Memory B cell (primary cell): Measurements from ENCODE around the gene RWDD4.

Source experiments
- ATAC-seq: fragments of 150-1000 bp; cut with Tn5 transposase; 2 replicates; pipeline ENCODE4 v1.10.0; 2021; ENCODE audit warnings: low read depth, mild to moderate bottlenecking, moderate library complexity
- DNase-seq, 2 donors: peaks; one replicate each; pipeline ENCODE4 v3.0.0; 2022; ENCODE audit warnings: low spot score in 2 of 2
- H3K27ac Mint-ChIP-seq: one replicate; pipeline ENCODE4 v1.8.0; 2022; ENCODE audit warnings: mild to moderate bottlenecking, moderate library complexity, mixed read lengths
- H3K27me3 Mint-ChIP-seq: one replicate; pipeline ENCODE4 v1.8.0; 2022; ENCODE audit warnings: mixed read lengths
- H3K36me3 Mint-ChIP-seq: one replicate; pipeline ENCODE4 v1.8.0; 2022; ENCODE audit warnings: mild to moderate bottlenecking, mixed read lengths
- H3K4me1 Mint-ChIP-seq: one replicate; pipeline ENCODE4 v1.8.0; 2022; ENCODE audit warnings: mixed read lengths
- H3K4me3 Mint-ChIP-seq: one replicate; pipeline ENCODE4 v1.8.0; 2022; ENCODE audit warnings: mild to moderate bottlenecking, moderate library complexity, mixed read lengths
- H3K9me3 Mint-ChIP-seq: one replicate; pipeline ENCODE4 v1.8.0; 2022; ENCODE audit warnings: mixed read lengths

The RWDD4 gene

DNA sequence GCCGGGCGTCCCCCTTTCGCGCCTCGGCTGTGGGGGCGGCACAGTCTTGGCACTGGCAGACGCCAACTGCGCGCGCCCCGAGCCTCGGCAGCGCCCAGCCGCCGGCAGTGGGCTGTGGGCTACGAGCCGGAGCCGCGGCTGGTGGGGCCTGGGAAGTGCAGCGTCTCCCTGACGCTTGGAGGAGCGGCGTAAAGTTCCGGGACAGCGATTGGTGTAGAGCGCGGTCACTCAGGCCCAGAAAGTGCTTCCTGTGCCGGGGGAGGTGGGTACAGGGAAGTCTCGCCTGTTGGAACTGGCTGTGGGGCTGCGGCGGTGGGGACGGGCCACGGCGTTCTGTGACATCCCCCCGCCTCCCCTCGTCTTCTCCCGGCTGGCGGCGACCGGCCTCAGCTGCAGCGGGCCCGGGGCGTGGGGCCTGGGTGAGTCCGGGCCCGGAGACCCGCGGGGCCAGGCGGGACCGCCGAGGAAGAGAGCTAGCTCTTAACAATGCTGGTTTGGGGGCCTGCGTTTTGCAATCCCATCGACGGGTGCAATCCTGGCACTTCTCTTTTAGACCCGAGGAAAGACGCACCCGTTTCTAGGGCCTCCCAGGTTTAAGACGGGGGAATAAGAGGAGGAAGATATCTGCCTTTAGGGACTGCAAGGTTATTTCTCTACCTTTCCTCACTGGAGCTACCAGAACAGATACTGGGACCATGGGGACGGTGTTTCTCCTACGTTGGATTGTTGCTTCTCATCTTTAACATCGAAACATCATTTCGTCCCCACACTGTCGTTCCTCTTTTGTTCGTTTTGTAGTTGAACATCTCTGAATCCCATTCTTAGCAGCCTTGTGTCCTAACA, at the start of gene RWDD4, which contains the start of gene TRAPPC11:
Gene RWDD4, minus strand, starts transcription at position 157 of the 843 bp plus-strand sequence. CDS start 233 bp downstream, outside the sequence.
Gene TRAPPC11, plus strand, starts transcription at position 265 of the 843 bp plus-strand sequence. CDS start 4,575 bp downstream, outside the sequence.
- H3K4me1 Mint-ChIP-seq, result peaks cover 17% of the 10 kb centered on the region
- H3K36me3 Mint-ChIP-seq, result peaks cover 8% of the 10 kb centered on the region
- ATAC-seq (peak; percentile 96), DNase-seq (peak; percentile 87 to 92)
- no peaks in the 10 kb centered on the region for H3K9me3 Mint-ChIP-seq
- no peaks in the 10 kb centered on the region for H3K27me3 Mint-ChIP-seq
- H3K27ac Mint-ChIP-seq, result peak within 1 kb of the TSS; percentile 96
- peak within 1 kb of the TSS; percentile 89 for H3K4me3 Mint-ChIP-seq

DNA sequence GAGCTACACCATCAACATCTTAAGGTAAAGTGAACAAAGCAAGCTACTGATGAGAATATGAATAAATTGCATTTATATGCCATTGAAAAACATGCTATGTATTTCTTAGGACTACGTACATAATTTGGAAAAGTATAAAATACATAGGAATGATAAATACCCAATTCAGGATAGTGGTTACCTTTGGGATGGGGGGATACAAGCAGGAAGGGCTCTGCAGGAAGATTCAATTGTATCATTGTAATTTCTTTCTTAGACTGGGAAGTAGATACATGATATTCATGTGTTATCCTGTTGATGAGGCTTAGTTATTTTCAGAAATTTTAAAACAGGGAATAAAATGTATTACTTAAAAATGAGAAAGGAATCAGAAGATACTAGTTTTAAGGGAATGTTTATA, 43.5 kb upstream of the RWDD4 start:
- H3K4me3 Mint-ChIP-seq, result no peak overlapping the region
- H3K36me3 Mint-ChIP-seq, result peaks cover 44% of the 10 kb centered on the region
- H3K4me1 Mint-ChIP-seq, result no peaks in the 10 kb centered on the region
- DNase-seq, result no peak
- no peak overlapping the region for H3K27ac Mint-ChIP-seq
- H3K9me3 Mint-ChIP-seq, result no peaks in the 10 kb centered on the region
- no peak for ATAC-seq
- no peaks in the 10 kb centered on the region for H3K27me3 Mint-ChIP-seq

DNA sequence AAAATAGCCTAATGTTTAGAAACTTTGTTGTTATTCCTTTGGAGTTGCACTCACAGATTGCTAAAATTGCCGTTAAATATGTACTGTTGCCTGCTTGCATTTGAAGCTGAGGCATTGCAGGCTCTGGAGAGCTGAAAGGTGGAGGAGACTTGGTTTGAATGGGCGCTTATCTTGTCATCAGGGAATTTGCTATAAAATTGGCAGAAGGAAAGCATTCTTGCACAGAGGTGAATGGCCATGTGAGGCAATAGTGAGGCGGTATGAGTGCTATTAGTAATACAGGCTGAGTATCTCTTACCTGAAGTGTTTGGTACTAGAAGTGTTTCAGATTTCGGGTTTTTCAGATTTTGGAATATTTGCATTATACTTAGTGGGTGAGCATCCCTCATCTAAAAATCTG, 41.4 kb upstream of the RWDD4 start:
- H3K4me1 Mint-ChIP-seq, result no peaks in the 10 kb centered on the region
- H3K36me3 Mint-ChIP-seq, result peaks cover 39% of the 10 kb centered on the region
- H3K27me3 Mint-ChIP-seq, result no peaks in the 10 kb centered on the region
- H3K9me3 Mint-ChIP-seq, result no peaks in the 10 kb centered on the region
- H3K27ac Mint-ChIP-seq, result no peak overlapping the region
- DNase-seq (no peak), ATAC-seq (no peak)
- H3K4me3 Mint-ChIP-seq, result no peak overlapping the region

DNA sequence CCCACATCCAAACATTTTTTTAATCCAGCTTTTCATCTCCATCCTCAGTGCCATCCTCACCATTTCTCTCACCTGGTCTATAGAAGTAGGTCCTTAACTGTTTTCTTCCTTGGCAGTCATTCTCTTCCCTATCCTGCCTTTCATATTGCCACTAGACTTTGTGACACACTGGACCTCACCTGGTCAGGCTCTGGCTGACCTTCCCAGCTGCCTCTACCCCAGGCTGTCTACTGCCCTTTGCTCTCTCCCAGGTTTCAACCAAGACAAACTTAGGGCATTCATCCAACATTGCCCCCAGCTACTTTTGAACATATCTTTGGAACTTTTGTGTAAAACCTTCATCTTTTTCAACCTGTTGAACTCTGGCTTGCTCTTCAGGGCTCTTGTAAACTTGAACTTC, 39.9 kb upstream of the RWDD4 start:
- Mint-ChIP-seq H3K27ac (no peak overlapping the region), H3K27me3 (no peaks in the 10 kb centered on the region)
- ATAC-seq, result no peak

DNA sequence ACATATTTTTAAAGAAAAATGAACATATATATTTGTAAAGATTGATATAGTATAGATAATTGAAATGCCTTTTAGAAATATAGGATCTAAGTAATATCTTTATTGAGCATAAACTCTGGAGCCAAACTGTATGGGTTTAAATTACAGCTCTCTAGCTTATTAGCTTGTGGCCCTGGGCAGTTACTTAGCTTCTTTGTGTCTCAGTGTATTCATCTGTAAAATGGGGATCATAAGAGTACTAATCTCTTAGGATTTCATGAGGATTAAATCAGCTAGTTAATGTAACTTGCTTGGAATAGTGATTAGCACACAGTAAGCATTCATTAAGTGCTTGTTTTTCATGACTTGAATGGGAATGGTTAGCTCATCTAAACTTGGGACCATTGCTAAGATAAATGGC, 32.9 kb upstream of the RWDD4 start:
- H3K36me3 Mint-ChIP-seq, result peaks cover 37% of the 10 kb centered on the region
- no peak overlapping the region for H3K4me3 Mint-ChIP-seq
- H3K4me1 Mint-ChIP-seq, result peaks cover 7% of the 10 kb centered on the region
- no peaks in the 10 kb centered on the region for H3K27me3 Mint-ChIP-seq
- H3K27ac Mint-ChIP-seq, result no peak overlapping the region
- ATAC-seq, result no peak
- no peak for DNase-seq
- H3K9me3 Mint-ChIP-seq, result no peaks in the 10 kb centered on the region

More for the DNA sequence above, 39.9 kb upstream of the RWDD4 start:
- H3K36me3 Mint-ChIP-seq, result peaks cover 40% of the 10 kb centered on the region
- DNase-seq, result no peak
- H3K4me3 Mint-ChIP-seq, result no peak overlapping the region
- H3K4me1 Mint-ChIP-seq, result no peaks in the 10 kb centered on the region
- no peaks in the 10 kb centered on the region for H3K9me3 Mint-ChIP-seq

DNA sequence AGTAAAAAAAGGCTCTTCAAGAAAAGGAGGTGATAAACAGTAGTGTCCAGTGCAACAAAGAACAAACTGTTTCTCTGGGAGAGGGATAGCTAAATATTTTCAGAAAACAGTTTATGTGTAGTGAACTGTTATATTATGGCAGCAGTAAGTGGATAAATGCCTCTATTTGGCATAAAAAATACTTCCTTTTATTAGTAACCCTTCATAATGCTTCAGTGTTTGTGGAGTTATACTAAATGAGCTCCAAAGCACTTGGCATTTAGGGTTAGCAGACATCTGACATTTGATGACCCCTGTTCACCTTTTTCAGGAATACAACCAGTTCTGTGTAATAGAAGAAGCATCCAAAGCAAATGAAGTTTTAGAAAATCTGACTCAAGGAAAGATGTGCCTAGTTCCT, 32.0 kb upstream of the RWDD4 start:
- H3K27me3 Mint-ChIP-seq, result no peaks in the 10 kb centered on the region
- no peak for ATAC-seq
- H3K4me3 Mint-ChIP-seq, result no peak overlapping the region
- H3K9me3 Mint-ChIP-seq, result no peaks in the 10 kb centered on the region
- peaks cover 7% of the 10 kb centered on the region for H3K4me1 Mint-ChIP-seq
- H3K36me3 Mint-ChIP-seq, result peaks cover 41% of the 10 kb centered on the region
- no peak for DNase-seq
- peak overlapping the region; percentile 38 for H3K27ac Mint-ChIP-seq

DNA sequence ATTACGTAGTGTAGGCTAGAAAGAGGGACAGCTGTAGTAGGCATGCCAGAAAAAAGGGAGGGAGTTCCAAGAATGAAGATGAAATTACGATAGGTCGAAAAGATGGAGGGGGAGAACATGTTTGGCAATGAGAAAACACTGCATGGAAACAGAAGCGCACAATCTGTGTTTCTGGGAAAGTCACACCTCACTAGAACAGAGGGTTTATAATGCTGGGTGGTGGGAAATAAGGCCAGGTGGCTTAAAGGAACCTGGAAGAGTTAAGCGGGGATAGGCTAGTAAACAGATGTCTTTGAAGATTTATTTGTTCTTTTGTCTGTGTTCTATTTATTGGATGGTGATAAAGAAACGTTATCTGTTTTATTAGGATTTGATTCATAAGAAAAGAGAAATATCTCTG, 29.2 kb upstream of the RWDD4 start:
- H3K36me3 Mint-ChIP-seq, result peaks cover 34% of the 10 kb centered on the region
- H3K9me3 Mint-ChIP-seq, result no peaks in the 10 kb centered on the region
- ATAC-seq (no peak), DNase-seq (no peak)
- peaks cover 7% of the 10 kb centered on the region for H3K4me1 Mint-ChIP-seq
- H3K27ac Mint-ChIP-seq, result peak overlapping the region; percentile 8
- no peak overlapping the region for H3K4me3 Mint-ChIP-seq
- no peaks in the 10 kb centered on the region for H3K27me3 Mint-ChIP-seq

DNA sequence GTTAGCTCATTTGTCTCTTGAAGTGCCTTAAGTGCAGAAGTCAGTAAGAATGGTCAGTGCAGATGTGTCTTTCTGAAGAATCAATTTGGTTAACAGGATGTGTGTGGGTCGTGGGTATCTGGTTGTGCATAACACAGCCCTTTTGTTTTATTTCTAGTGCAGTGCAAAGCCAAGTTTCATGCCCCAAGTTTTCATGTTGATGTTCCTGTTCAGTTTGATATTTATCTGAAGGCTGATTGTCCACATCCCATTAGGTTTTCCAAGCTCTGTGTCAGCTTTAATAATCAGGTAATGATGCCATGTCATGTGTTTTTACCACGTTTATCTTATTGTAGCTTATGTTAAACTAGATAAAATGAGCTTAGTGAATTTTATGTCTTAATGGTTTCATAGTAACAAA, 27.5 kb upstream of the RWDD4 start:
- no peak overlapping the region for H3K27ac Mint-ChIP-seq

DNA sequence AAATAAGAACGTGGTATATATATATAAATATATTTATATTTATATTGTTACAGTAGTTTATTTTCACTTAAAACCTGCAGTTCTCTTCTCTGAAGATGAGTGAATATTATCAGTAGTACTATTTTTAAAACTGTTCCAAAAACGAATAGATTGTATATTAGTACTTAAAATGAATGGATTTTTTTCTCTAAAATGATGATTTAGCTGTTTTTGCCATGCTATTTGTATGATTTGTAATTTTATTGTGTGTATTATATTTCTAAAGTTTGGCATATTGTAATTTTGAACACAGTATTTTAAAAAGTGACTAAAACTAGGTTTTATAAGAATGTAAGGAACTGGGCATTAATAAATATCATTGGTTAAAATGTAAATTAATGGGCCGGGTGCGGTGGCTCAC, 22.1 kb upstream of the RWDD4 start:
- Mint-ChIP-seq H3K27me3 (no peaks in the 10 kb centered on the region), H3K4me3 (no peak overlapping the region), H3K9me3 (no peaks in the 10 kb centered on the region), H3K4me1 (no peaks in the 10 kb centered on the region), H3K36me3 (peaks cover 13% of the 10 kb centered on the region), H3K27ac (no peak overlapping the region)
- no peak for ATAC-seq
- DNase-seq, result no peak

More for the DNA sequence above, 27.5 kb upstream of the RWDD4 start:
- Mint-ChIP-seq H3K9me3 (no peaks in the 10 kb centered on the region), H3K4me1 (peaks cover 7% of the 10 kb centered on the region), H3K27me3 (no peaks in the 10 kb centered on the region), H3K36me3 (peaks cover 33% of the 10 kb centered on the region), H3K4me3 (no peak overlapping the region)
- no peak for DNase-seq
- no peak for ATAC-seq

DNA sequence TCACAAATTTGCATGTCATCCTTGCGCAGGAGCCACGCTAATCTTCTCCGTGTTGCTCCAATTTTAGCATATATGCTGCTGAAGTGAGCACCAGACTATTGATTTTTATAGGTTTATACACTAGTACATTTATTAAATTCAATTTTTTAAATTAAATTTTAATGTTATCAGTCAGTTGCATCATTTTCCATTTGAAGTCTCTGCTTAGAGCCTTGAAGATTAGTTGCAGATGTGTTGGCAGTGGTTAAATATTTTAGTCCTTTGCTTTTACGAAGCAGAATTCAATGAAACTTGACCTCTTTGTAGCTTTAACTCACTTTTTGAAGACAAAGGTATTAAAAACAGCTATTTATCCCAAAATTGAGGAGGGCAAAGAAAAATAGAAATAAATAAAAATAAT, 16.6 kb upstream of the RWDD4 start:
- no peak for DNase-seq
- no peaks in the 10 kb centered on the region for H3K27me3 Mint-ChIP-seq

DNA sequence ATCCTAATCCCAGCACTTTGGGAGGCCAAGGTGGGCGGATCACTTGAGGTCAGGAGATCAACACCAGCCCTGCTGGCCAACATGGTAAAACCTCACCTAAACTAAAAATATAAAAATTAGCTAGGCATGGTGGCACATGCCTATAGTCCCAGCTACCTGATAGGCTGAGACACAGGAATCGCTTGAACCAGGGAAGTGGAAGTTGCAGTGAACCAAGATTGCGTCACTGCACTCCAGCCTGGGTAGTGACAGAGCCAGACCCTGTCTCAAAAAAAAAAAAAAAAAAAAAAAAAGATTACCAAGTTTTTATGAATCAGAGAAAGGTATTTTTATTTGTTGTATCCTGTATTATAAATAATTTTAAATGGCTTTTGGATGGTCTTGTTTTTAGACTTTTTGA, 15.2 kb upstream of the RWDD4 start:
- ATAC-seq (no peak), DNase-seq (no peak)
- Mint-ChIP-seq H3K36me3 (peaks cover 14% of the 10 kb centered on the region), H3K9me3 (no peaks in the 10 kb centered on the region), H3K27me3 (no peaks in the 10 kb centered on the region), H3K4me3 (no peak overlapping the region), H3K27ac (no peak overlapping the region), H3K4me1 (no peaks in the 10 kb centered on the region)

More for the DNA sequence above, 16.6 kb upstream of the RWDD4 start:
- H3K36me3 Mint-ChIP-seq, result peaks cover 12% of the 10 kb centered on the region
- no peak overlapping the region for H3K27ac Mint-ChIP-seq
- H3K4me1 Mint-ChIP-seq, result no peaks in the 10 kb centered on the region
- ATAC-seq, result no peak
- H3K9me3 Mint-ChIP-seq, result no peaks in the 10 kb centered on the region
- no peak overlapping the region for H3K4me3 Mint-ChIP-seq

DNA sequence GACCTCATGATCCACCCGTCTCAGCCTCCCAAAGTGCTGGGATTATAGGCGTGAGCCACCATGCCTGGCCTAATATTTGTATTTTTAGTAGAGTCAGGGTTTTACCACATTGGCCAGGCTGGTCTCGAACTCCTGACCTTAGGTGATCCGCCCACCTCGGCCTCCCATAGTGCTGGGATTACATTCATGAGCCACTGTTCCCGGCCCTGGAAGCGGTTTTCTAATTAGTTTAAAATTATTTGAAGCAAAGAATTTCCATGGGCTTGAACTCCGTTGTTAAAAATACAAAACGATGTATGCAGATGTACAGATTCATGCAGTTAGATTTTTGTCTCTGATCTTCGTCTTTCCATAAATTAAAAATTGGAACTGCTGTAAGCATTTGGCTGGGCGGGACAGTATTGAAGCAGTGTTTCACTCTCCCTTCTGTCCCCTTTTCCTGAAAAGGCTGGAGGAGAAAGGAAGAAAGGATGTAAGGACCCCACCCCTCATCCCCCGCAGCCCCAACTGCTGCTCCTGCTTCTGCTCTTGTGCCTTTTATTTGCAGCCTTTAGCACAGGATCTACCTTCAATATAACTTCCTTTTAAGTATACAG, 12.1 kb upstream of the RWDD4 start:
- ATAC-seq (no peak), DNase-seq (no peak)
- no peak overlapping the region for H3K27ac Mint-ChIP-seq
- H3K4me1 Mint-ChIP-seq, result no peaks in the 10 kb centered on the region
- H3K4me3 Mint-ChIP-seq, result no peak overlapping the region
- no peaks in the 10 kb centered on the region for H3K9me3 Mint-ChIP-seq
- no peaks in the 10 kb centered on the region for H3K27me3 Mint-ChIP-seq
- peaks cover 15% of the 10 kb centered on the region for H3K36me3 Mint-ChIP-seq

DNA sequence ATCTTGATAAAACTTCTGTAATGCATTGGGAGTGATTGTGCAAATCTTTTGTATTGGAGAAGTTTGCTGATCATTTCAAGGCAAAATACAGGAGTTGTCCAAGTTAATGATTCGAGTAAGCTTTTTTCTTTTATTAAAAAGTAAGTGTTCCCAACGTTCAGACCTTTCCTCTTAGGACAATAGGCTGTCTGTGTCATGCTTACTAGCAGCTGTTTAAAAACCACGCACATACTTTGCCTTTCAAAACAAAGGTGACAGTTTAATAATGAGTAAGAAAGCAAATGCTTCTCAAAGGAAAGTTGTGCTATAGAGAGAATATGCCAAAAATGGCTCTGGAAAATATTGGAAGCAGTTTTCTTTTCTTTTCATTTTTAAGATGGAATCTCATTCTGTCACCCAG, 11.3 kb upstream of the RWDD4 start:
- peaks cover 18% of the 10 kb centered on the region for H3K36me3 Mint-ChIP-seq
- ATAC-seq (no peak), DNase-seq (no peak)
- H3K27ac Mint-ChIP-seq, result no peak overlapping the region
- H3K4me1 Mint-ChIP-seq, result peaks cover 3% of the 10 kb centered on the region
- H3K4me3 Mint-ChIP-seq, result no peak overlapping the region
- no peaks in the 10 kb centered on the region for H3K27me3 Mint-ChIP-seq
- H3K9me3 Mint-ChIP-seq, result no peaks in the 10 kb centered on the region

DNA sequence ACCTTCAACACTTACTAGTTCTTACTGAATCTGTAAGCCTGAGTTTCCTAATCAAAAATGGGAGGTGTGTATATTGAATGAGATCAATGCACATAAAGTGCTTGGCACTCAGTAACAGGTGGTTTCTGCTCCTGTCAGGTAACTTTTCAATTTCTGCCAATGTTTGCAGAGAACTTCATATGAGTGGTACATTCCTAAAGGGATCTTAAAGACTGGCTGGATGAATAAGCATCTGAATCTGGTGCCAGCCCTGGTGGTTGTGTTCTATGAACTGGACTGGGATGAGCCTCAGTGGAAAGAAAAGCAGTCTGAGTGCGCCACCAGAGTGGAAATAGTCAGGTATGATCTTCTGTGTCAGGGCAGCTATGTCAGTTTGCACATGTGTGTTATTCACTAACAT, 7.1 kb upstream of the RWDD4 start:
- Mint-ChIP-seq H3K9me3 (no peaks in the 10 kb centered on the region), H3K4me3 (no peak overlapping the region), H3K36me3 (peaks cover 15% of the 10 kb centered on the region), H3K27ac (no peak overlapping the region), H3K4me1 (peaks cover 6% of the 10 kb centered on the region), H3K27me3 (no peaks in the 10 kb centered on the region)
- DNase-seq (no peak), ATAC-seq (no peak)
